ENCODE data around the gene KCNJ6. TPM values are rescaled to one million over a fixed set of nuclear protein-coding genes. Genes with fewer than 3 reads are reported as not detected.

KCNJ6 gene
- total and polyA plus RNA-seq, 2 experiments from 2014 or later = 0.07 to 0.46 TPM

DNA sequence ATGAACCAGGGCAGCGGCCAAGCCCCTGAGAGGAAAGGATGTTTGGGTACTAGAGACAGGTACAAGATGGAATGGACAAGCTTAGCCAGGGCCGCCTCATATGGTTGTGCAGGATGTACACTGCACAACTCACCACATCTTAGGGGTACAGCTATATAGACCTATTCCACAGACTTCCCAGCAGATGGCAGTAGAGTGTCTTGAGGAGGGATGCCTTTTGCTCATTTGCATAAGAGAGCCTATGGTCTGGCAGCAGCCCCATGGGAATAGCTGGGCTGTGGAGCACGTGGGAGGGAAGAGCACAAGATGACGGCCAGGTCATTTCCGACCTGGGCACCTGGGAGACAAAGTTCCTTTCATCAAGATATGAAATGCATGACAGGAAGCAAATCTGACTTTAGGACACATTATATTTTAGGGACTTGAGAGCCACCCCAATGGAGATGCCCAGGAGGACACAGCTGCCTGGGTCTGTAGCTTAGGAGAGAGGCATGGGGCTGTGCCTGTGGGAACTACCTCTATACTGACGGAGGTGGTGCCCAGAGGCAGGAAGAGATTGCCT is 215.5 kb downstream of the KCNJ6 start:
- no peaks in the 10 kb centered on the region for H4K20me1 ChIP-seq (ENCODE audit: insufficient read depth, poor library complexity, severe bottlenecking)
- WGBS (ENCODE audit: low lambda C conversion rate, missing lambda C conversion rate) = 56% methylated on average over 6 of the region's 6 CpGs
- H3K9me2 ChIP-seq (replicated peaks; ENCODE audit: insufficient read depth) = no peaks in the 10 kb centered on the region
- no peak overlapping the region for H3K27ac ChIP-seq
- H2AFZ ChIP-seq = no peak overlapping the region
- peaks cover 8% of the 10 kb centered on the region for H3K4me1 ChIP-seq (ENCODE audit: insufficient read depth)
- no peaks in the 10 kb centered on the region for H3K79me2 ChIP-seq
- no peak overlapping the region for H3K4me2 ChIP-seq
- DNase-seq (ENCODE audit: low spot score) = peak; percentile 77
- H3K4me3 ChIP-seq = no peak overlapping the region
- no peaks in the 10 kb centered on the region for H3K9me3 ChIP-seq (ENCODE audit: low read depth)
- TF ChIP-seq EZH2 (IDR thresholded peaks at IDR 0.05; ENCODE audit: borderline replicate concordance) = no peak
- TF ChIP-seq EZH2phosphoT487 (IDR thresholded peaks at IDR 0.05; ENCODE audit: low read depth, severe bottlenecking, unreplicated experiment) = no peak
- peak; percentile 56 for TF ChIP-seq CTCF (IDR thresholded peaks at IDR 0.05; ENCODE audit: poor library complexity)
- no peaks in the 10 kb centered on the region for H3K36me3 ChIP-seq (replicated peaks; ENCODE audit: insufficient read depth, low read depth)
- H3K27me3 ChIP-seq = no peaks in the 10 kb centered on the region

DNA sequence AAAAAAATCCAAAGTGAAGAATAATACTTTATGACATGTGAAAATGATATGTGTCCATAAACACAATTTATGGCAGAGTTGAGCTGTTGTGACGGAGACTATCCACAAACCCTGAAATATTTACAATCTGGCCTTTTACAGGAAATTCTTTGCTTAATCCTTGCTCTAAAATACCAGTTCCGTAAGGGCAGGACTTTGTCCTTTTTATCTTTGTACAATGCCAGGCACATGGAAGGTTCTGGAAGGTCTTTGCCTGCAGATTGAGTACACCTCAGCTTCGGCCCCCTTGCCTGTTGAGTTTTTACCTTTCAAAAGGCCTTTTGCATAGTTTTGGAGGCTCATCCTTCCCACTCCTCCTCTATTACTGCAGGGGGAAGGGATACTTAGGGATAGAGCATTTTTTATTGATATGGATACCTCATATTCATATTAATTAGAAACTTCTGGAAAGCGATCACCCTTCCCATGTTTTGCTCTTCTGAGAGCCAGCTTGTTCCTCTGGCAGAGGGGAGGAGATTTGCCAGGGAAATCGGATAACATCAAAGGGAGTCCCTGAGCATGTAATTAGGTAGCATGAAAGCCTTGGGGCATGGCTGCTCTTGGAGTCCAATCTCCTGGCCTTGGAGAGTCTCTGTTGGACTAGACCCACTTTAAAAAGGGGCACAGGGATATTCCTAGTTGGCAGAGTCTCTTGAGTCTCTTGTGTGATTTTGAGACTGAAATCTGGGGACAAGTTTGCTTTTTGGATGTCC is 217.1 kb downstream of the KCNJ6 start:
- H3K27ac ChIP-seq = no peak overlapping the region
- H4K20me1 ChIP-seq (ENCODE audit: insufficient read depth, poor library complexity, severe bottlenecking) = no peaks in the 10 kb centered on the region
- H3K4me1 ChIP-seq (ENCODE audit: insufficient read depth) = peaks cover 8% of the 10 kb centered on the region
- H3K4me3 ChIP-seq = no peak overlapping the region
- H3K36me3 ChIP-seq (replicated peaks; ENCODE audit: insufficient read depth, low read depth) = no peaks in the 10 kb centered on the region
- TF ChIP-seq EZH2 (IDR thresholded peaks at IDR 0.05; ENCODE audit: borderline replicate concordance) (no peak), CTCF (IDR thresholded peaks at IDR 0.05; ENCODE audit: poor library complexity) (no peak)
- H3K79me2 ChIP-seq = no peaks in the 10 kb centered on the region
- H3K9me3 ChIP-seq (ENCODE audit: low read depth) = no peaks in the 10 kb centered on the region
- WGBS (ENCODE audit: low lambda C conversion rate, missing lambda C conversion rate) = 43% methylated on average over 5 of the region's 5 CpGs
- no peaks in the 10 kb centered on the region for H3K9me2 ChIP-seq (replicated peaks; ENCODE audit: insufficient read depth)
- H3K4me2 ChIP-seq = no peak overlapping the region
- H2AFZ ChIP-seq = no peak overlapping the region
- peak; percentile 28 for DNase-seq (ENCODE audit: low spot score)
- H3K27me3 ChIP-seq = no peaks in the 10 kb centered on the region

DNA sequence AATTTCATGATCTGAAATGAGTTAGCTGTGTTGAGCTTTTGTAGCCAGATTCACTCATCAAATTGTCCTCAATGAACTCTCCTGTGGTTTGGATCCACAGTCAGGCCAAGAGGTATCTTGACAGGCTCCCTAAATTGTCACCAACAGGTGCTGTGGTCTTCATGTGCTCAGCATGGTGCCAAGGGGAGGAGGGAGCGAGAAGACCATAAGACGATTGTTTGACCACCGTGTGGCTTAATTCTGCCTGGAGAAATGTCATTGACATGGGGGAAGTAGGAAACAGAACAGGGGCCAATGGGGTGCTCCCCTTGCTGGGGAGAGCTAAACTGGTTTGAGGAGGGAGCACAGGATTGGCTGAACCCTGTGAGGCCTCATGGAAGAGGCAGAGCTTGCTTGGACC is 219.3 kb downstream of the KCNJ6 start:
- TF ChIP-seq EZH2phosphoT487 (IDR thresholded peaks at IDR 0.05; ENCODE audit: low read depth, severe bottlenecking, unreplicated experiment) = no peak
- no peak for TF ChIP-seq CTCF (IDR thresholded peaks at IDR 0.05; ENCODE audit: poor library complexity)
- no peak for TF ChIP-seq EZH2 (IDR thresholded peaks at IDR 0.05; ENCODE audit: borderline replicate concordance)
- H3K4me3 ChIP-seq = no peak overlapping the region
- H4K20me1 ChIP-seq (ENCODE audit: insufficient read depth, poor library complexity, severe bottlenecking) = no peaks in the 10 kb centered on the region
- H3K4me2 ChIP-seq = no peak overlapping the region
- no peak overlapping the region for H3K27ac ChIP-seq
- DNase-seq (ENCODE audit: low spot score) = no peak
- no peaks in the 10 kb centered on the region for H3K9me3 ChIP-seq (ENCODE audit: low read depth)
- H3K27me3 ChIP-seq = no peaks in the 10 kb centered on the region
- no peaks in the 10 kb centered on the region for H3K9me2 ChIP-seq (replicated peaks; ENCODE audit: insufficient read depth)
- no peak overlapping the region for H2AFZ ChIP-seq
- no peaks in the 10 kb centered on the region for H3K36me3 ChIP-seq (replicated peaks; ENCODE audit: insufficient read depth, low read depth)
- no peaks in the 10 kb centered on the region for H3K79me2 ChIP-seq
- WGBS (ENCODE audit: low lambda C conversion rate, missing lambda C conversion rate) = 92% methylated on average over 3 of the region's 3 CpGs
- peaks cover 8% of the 10 kb centered on the region for H3K4me1 ChIP-seq (ENCODE audit: insufficient read depth)

Data from hepatocyte (in vitro differentiated cells).